A673 (cell line): ENCODE data around the gene CRK.

Experiments
- EZH2 ChIP-seq: fragments of 200-600 bp; sonication (generic); IDR thresholded peaks from 2 replicates; pipeline ENCODE4 v1.6.1; 2017; ENCODE audit warnings: borderline replicate concordance, low read depth, mild to moderate bottlenecking, mixed read lengths, antibody characterized with exemption, low read length; ENCODE audit not compliant: poor library complexity, severe bottlenecking
- TF ChIP-seq, protein P1 (sequence below): fragments of 300-800, 200-600 bp; sonication (generic); conservative IDR thresholded peaks from 2 replicates; pipeline ENCODE4 v1.5.1; 2017; ENCODE audit warnings: low read depth, mild to moderate bottlenecking, antibody characterized with exemption, low read length, moderate library complexity, mixed read lengths

DNA sequence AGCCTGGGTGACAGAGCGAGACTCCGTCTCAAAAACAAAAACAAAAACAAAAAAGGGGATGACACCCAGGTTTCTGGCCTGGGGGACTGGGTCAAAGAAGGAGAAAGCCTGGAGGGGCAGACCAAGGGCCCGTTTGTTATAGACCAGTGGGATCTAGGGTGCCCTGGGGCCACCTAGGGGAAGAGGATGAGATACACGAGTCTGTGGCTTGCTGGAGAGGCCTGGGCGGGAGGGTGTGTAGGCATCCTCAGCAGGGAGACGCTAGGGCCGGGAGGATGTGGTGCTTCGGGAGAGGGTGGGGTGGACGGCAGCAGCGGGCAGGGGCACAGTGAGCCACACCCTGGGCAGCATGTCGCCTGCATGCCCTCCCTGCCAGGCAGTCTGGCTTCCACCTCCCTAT, 17.1 kb upstream of the CRK start:
- TF ChIP-seq, protein P1, sequence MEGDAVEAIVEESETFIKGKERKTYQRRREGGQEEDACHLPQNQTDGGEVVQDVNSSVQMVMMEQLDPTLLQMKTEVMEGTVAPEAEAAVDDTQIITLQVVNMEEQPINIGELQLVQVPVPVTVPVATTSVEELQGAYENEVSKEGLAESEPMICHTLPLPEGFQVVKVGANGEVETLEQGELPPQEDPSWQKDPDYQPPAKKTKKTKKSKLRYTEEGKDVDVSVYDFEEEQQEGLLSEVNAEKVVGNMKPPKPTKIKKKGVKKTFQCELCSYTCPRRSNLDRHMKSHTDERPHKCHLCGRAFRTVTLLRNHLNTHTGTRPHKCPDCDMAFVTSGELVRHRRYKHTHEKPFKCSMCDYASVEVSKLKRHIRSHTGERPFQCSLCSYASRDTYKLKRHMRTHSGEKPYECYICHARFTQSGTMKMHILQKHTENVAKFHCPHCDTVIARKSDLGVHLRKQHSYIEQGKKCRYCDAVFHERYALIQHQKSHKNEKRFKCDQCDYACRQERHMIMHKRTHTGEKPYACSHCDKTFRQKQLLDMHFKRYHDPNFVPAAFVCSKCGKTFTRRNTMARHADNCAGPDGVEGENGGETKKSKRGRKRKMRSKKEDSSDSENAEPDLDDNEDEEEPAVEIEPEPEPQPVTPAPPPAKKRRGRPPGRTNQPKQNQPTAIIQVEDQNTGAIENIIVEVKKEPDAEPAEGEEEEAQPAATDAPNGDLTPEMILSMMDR, result no peak
- TF ChIP-seq EZH2, result no peak
